ENCODE data around the gene TGFBR3L. TPM values are rescaled to one million over a fixed set of nuclear protein-coding genes. Genes with fewer than 3 reads are reported as not detected.

Gene TGFBR3L
- total and polyA plus RNA-seq, 2 of the 13 experiments (the other 11 are each of a cell fraction or from before 2014, with no cell fraction given), result 0.20 to 1.0 TPM

- Histone ChIP-seq H2AFZ (ENCODE audit: low read length) (no peak overlapping the region), H3K9me3 (ENCODE audit: low read length) (no peaks in the 10 kb centered on the region), H3K4me3 (replicated peaks in 1 of 3; ENCODE audit: insufficient read depth in 1 of 3, low read depth in 2 of 3, low read length in 3 of 3) (peak overlapping the region; percentile 82 to 93 (median 90)), H3K4me2 (ENCODE audit: low read depth, low read length) (peak overlapping the region; percentile 88), H3K27me3 (ENCODE audit: control insufficient read depth in 1 of 2, insufficient read depth in 2 of 2, low read length in 2 of 2) (no peaks in the 10 kb centered on the region; a peak in 1 of 5 replicates), H3K4me1 (ENCODE audit: insufficient read depth, low read length) (peaks cover 59% of the 10 kb centered on the region), H4K20me1 (ENCODE audit: insufficient read depth, low read length) (no peaks in the 10 kb centered on the region), H3K79me2 (ENCODE audit: insufficient read depth, low read length) (peaks cover 7% of the 10 kb centered on the region), H3K27ac (ENCODE audit: extremely low read length, insufficient read depth, low read length) (peak overlapping the region; percentile 58), H3K9ac (ENCODE audit: insufficient read depth, low read depth, low read length) (peak overlapping the region; percentile 86; the same call in 1 of the 2 replicates), H3K36me3 (replicated peaks in 1 of 2; ENCODE audit: control insufficient read depth in 1 of 2, insufficient read depth in 2 of 2, low read length in 2 of 2) (no peaks in the 10 kb centered on the region)
- POLR2A ChIA-PET, result interaction anchor here (0.7 to 8.1 kb wide), 13 partner anchors 8 to 56 kb away, joined by 3 to 75 read pairs (median 6); partner anchors contain the start of genes MAP2K7, PRR36, SNAPC2 and TGFBR3L
- ATAC-seq (peak; percentile 72), DNase-seq (ENCODE audit: low spot score) (no peak), FAIRE-seq (peak; percentile 36)
- CTCF ChIA-PET (ENCODE audit: low intra/inter-chr PET ratio, low total read pairs), result no interaction called here
- 5% methylated on average over 10 of the region's 16 CpGs for WGBS (ENCODE audit: low lambda C conversion rate)
- intact Hi-C loops (cut with micrococcal nuclease; ENCODE audit: unreplicated experiment) (no loop called here), in situ Hi-C loops (cut with HindIII; ENCODE audit: extremely low pct_ligation_motif_present, low pct_unique_long_range_greater_than_20kb) (no loop called here)
- no TSS peak for BruUV-seq (replicated peaks)
- no peak for TF ChIP-seq ZSCAN22 (CRISPR knock-in tag; IDR thresholded peaks at IDR 0.05)
- TF ChIP-seq ZNF329 (CRISPR knock-in tag; IDR thresholded peaks at IDR 0.05; ENCODE audit: low read depth), result no peak
- TF ChIP-seq HDAC2 (CRISPR knock-in tag; IDR thresholded peaks at IDR 0.05), result peak; percentile 15; the same call in 1 of the 2 replicates
- peak; percentile 10; the same call in 1 of the 2 replicates for TF ChIP-seq ZNF547 (CRISPR knock-in tag; IDR thresholded peaks at IDR 0.05)
- TF ChIP-seq ZNF33A (CRISPR knock-in tag; IDR thresholded peaks at IDR 0.05; ENCODE audit: borderline replicate concordance), result 0 out of 2 replicates have a peak, but pooled peaks have one; percentile 54
- TF ChIP-seq ZNF546 (CRISPR knock-in tag; conservative IDR thresholded peaks at IDR 0.05), result no peak
- no peak for TF ChIP-seq ELF3 (CRISPR knock-in tag; IDR thresholded peaks at IDR 0.05)
- 0 out of 2 replicates have a peak, but pooled peaks have one; percentile 32 for TF ChIP-seq ZBTB4 (CRISPR knock-in tag; IDR thresholded peaks at IDR 0.05; ENCODE audit: borderline replicate concordance)
- TF ChIP-seq ZNF878 (CRISPR knock-in tag; IDR thresholded peaks at IDR 0.05), result no peak
- 0 out of 2 replicates have a peak, but pooled peaks have one; percentile 21 for TF ChIP-seq MED1 (CRISPR knock-in tag; IDR thresholded peaks at IDR 0.05)
- peak; percentile 38 for TF ChIP-seq SALL1 (CRISPR knock-in tag; IDR thresholded peaks at IDR 0.05)
- peak; percentile 39; the same call in 1 of the 2 replicates for TF ChIP-seq YEATS4 (CRISPR knock-in tag; IDR thresholded peaks at IDR 0.05; ENCODE audit: borderline replicate concordance)
- 0 out of 2 replicates have a peak, but pooled peaks have one; percentile 10 for TF ChIP-seq MEIS1 (CRISPR knock-in tag; IDR thresholded peaks at IDR 0.05; ENCODE audit: borderline replicate concordance)
- TF ChIP-seq NFRKB (IDR thresholded peaks at IDR 0.05), result no peak
- no peak for TF ChIP-seq TEAD2 (CRISPR knock-in tag; IDR thresholded peaks at IDR 0.05)
- peak; percentile 25; the same call in 1 of the 2 replicates for TF ChIP-seq GATAD2A (CRISPR knock-in tag; IDR thresholded peaks at IDR 0.05)
- peak; percentile 60; the same call in 1 of the 2 replicates for TF ChIP-seq ZNF274 (CRISPR knock-in tag; IDR thresholded peaks at IDR 0.05)
- peak; percentile 97 for TF ChIP-seq ZNF770 (CRISPR knock-in tag; IDR thresholded peaks at IDR 0.05)
- TF ChIP-seq ZNF598 (CRISPR knock-in tag; IDR thresholded peaks at IDR 0.05; ENCODE audit: borderline replicate concordance), result 0 out of 2 replicates have a peak, but pooled peaks have one; percentile 3
These were observed 27.1 kb upstream of the TGFBR3L start for GRCh38 chr19:7887408-7888144.

Data from HepG2 (cell line).